Astrocyte (in vitro differentiated cells and primary cell): ENCODE measurements around the gene IFI27L1. TPM values are rescaled to one million over a fixed set of nuclear protein-coding genes. Genes with fewer than 3 reads are reported as not detected.
A peak's percentile ranks its signal among the peaks of the same experiment; 100 is the strongest.

Experiments
- DNase-seq: peaks from one replicate; pipeline ENCODE4 v3.0.0-alpha.2; 2010; ENCODE audit warnings: low read depth
- FAIRE-seq: peaks from 2 replicates; lab custom pipeline; 2011; peaks lifted over from hg19 to GRCh38; lab: Jason Lieb, UNC
- H2AFZ ChIP-seq: 2 replicates; pipeline ENCODE4 v1.6.0; 2012; ENCODE audit warnings: low read depth, low read length, inconsistent platforms
- H3K27ac ChIP-seq: 2 replicates; pipeline ENCODE4 v1.5.1; 2011; ENCODE audit warnings: low read depth, low read length, inconsistent platforms
- H3K27me3 ChIP-seq: 2 replicates; pipeline ENCODE4 v1.6.0; 2011; ENCODE audit warnings: low read length, inconsistent platforms; ENCODE audit not compliant: insufficient read depth
- H3K36me3 ChIP-seq: 2 replicates; pipeline ENCODE4 v1.5.1; 2011; ENCODE audit warnings: low read length, inconsistent platforms; ENCODE audit not compliant: insufficient read depth
- H3K4me1 ChIP-seq: 2 replicates; pipeline ENCODE4 v1.5.1; 2011; ENCODE audit warnings: low read length, inconsistent platforms; ENCODE audit not compliant: insufficient read depth
- H3K4me2 ChIP-seq: 2 replicates; pipeline ENCODE4 v1.6.0; 2012; ENCODE audit warnings: low read length, inconsistent platforms
- H3K4me3 ChIP-seq: 2 replicates; pipeline ENCODE4 v1.5.1; 2011; ENCODE audit warnings: low read depth, mild to moderate bottlenecking, low read length, inconsistent platforms; ENCODE audit not compliant: insufficient read depth
- H3K79me2 ChIP-seq: 2 replicates; pipeline ENCODE4 v1.6.0; 2012; ENCODE audit warnings: mild to moderate bottlenecking, low read length, inconsistent platforms; ENCODE audit not compliant: insufficient read depth
- H3K9ac ChIP-seq: 2 replicates; pipeline ENCODE4 v1.6.0; 2012; ENCODE audit warnings: mild to moderate bottlenecking, low read length, inconsistent platforms
- H3K9me3 ChIP-seq: 2 replicates; pipeline ENCODE4 v1.5.1; 2012; ENCODE audit warnings: low read depth, mild to moderate bottlenecking, low read length, inconsistent platforms; ENCODE audit not compliant: insufficient read depth
- H4K20me1 ChIP-seq: 2 replicates; pipeline ENCODE4 v1.6.0; 2012; ENCODE audit warnings: low read length, inconsistent platforms; ENCODE audit not compliant: insufficient read depth
- H3K27ac Mint-ChIP-seq: one replicate; pipeline ENCODE4 v1.8.0; 2021; ENCODE audit warnings: mild to moderate bottlenecking, mixed read lengths; ENCODE audit not compliant: unreplicated experiment
- H3K27me3 Mint-ChIP-seq: one replicate; pipeline ENCODE4 v1.8.0; 2021; ENCODE audit warnings: low read depth, mixed read lengths; ENCODE audit not compliant: unreplicated experiment
- H3K36me3 Mint-ChIP-seq: one replicate; pipeline ENCODE4 v1.8.0; 2021; ENCODE audit warnings: low read depth, mixed read lengths; ENCODE audit not compliant: unreplicated experiment
- H3K4me1 Mint-ChIP-seq: one replicate; pipeline ENCODE4 v1.8.0; 2021; ENCODE audit warnings: low read depth, mixed read lengths; ENCODE audit not compliant: unreplicated experiment
- H3K4me3 Mint-ChIP-seq: one replicate; pipeline ENCODE4 v1.8.0; 2021; ENCODE audit warnings: mild to moderate bottlenecking, moderate library complexity, mixed read lengths; ENCODE audit not compliant: unreplicated experiment
- H3K9me3 Mint-ChIP-seq: one replicate; pipeline ENCODE4 v1.8.0; 2021; ENCODE audit warnings: mild to moderate bottlenecking, mixed read lengths; ENCODE audit not compliant: unreplicated experiment
- EZH2 ChIP-seq: IDR thresholded peaks from 2 replicates; pipeline ENCODE4 v1.6.1; 2012; ENCODE audit warnings: mild to moderate bottlenecking, low read length, inconsistent platforms; ENCODE audit not compliant: insufficient read depth
- total RNA-seq: library from RNA; stranded (reverse); gene quantifications from 2 replicates; pipeline ENCODE4 v1.2.1, GENCODE V29; 2021
- TF ChIP-seq, protein P1 (sequence below): IDR thresholded peaks from 2 replicates; pipeline ENCODE4 v1.5.1; 2011; ENCODE audit warnings: low read depth, mild to moderate bottlenecking, inconsistent platforms, low read length, moderate library complexity; ENCODE audit not compliant: insufficient read depth

Gene IFI27L1
- total RNA-seq, 1 donor from 2014 or later, result 28.4 TPM

GRCh38 chr14:94097091-94097490, 16.0 kb downstream of the IFI27L1 start:
- Histone ChIP-seq H3K4me2 (no peak overlapping the region), H3K4me3 (no peak overlapping the region), H3K27me3 (no peaks in the 10 kb centered on the region), H4K20me1 (peaks cover 8% of the 10 kb centered on the region), H3K27ac (no peak overlapping the region), H3K4me1 (peaks cover 10% of the 10 kb centered on the region), H2AFZ (no peak overlapping the region), H3K9me3 (no peaks in the 10 kb centered on the region), H3K9ac (no peak overlapping the region), H3K79me2 (no peaks in the 10 kb centered on the region), H3K36me3 (no peaks in the 10 kb centered on the region)
- Mint-ChIP-seq H3K4me3 (no peak overlapping the region), H3K27ac (no peak overlapping the region), H3K27me3 (no peaks in the 10 kb centered on the region), H3K9me3 (no peaks in the 10 kb centered on the region), H3K36me3 (peaks cover 15% of the 10 kb centered on the region), H3K4me1 (peaks cover 14% of the 10 kb centered on the region)
- DNase-seq (no peak), FAIRE-seq (no peak)
- TF ChIP-seq EZH2, result no peak
- TF ChIP-seq, protein P1, sequence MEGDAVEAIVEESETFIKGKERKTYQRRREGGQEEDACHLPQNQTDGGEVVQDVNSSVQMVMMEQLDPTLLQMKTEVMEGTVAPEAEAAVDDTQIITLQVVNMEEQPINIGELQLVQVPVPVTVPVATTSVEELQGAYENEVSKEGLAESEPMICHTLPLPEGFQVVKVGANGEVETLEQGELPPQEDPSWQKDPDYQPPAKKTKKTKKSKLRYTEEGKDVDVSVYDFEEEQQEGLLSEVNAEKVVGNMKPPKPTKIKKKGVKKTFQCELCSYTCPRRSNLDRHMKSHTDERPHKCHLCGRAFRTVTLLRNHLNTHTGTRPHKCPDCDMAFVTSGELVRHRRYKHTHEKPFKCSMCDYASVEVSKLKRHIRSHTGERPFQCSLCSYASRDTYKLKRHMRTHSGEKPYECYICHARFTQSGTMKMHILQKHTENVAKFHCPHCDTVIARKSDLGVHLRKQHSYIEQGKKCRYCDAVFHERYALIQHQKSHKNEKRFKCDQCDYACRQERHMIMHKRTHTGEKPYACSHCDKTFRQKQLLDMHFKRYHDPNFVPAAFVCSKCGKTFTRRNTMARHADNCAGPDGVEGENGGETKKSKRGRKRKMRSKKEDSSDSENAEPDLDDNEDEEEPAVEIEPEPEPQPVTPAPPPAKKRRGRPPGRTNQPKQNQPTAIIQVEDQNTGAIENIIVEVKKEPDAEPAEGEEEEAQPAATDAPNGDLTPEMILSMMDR, result no peak

DNA sequence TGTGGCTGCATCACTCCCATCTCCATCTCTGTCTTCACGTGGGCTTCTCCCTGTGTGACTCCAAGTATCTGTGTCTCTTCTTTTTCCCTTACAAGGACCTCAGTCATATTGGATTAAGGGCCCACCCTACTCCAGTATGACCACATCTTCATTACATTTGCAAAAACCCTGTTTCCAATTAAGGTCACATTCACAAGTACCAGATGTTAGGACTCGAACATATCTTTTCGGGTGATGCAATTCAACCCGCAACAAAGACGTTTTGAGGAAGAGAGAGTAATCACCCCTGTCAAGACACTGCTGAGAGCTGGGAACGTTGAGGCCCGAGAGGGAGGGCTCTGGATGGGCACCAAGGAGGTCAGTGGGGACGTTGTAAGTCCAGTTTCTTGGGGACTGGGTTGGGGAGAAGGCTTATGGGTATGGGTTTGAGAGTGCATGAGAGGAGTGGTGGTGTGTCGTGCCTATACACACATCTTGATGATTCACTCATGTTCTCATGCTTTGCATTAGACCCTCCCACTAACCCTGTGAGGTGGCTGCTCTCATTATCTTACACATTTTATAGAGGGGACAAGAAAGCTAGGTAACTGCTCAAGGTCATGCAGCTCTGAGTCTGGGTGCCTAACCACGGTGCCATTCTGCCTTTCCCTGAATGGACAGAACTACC, 17.3 kb downstream of the IFI27L1 start:
- Mint-ChIP-seq H3K4me3 (no peak overlapping the region), H3K27ac (no peak overlapping the region), H3K36me3 (peaks cover 20% of the 10 kb centered on the region), H3K27me3 (no peaks in the 10 kb centered on the region), H3K9me3 (no peaks in the 10 kb centered on the region), H3K4me1 (peaks cover 14% of the 10 kb centered on the region)
- Histone ChIP-seq H3K9ac (no peak overlapping the region), H3K36me3 (no peaks in the 10 kb centered on the region), H3K4me3 (no peak overlapping the region), H3K79me2 (no peaks in the 10 kb centered on the region), H3K4me1 (peaks cover 10% of the 10 kb centered on the region), H3K27me3 (no peaks in the 10 kb centered on the region), H3K4me2 (no peak overlapping the region), H3K27ac (no peak overlapping the region), H3K9me3 (no peaks in the 10 kb centered on the region), H4K20me1 (peaks cover 8% of the 10 kb centered on the region), H2AFZ (no peak overlapping the region)
- FAIRE-seq (no peak), DNase-seq (no peak)
- TF ChIP-seq, protein P1, result no peak
- no peak for TF ChIP-seq EZH2

DNA sequence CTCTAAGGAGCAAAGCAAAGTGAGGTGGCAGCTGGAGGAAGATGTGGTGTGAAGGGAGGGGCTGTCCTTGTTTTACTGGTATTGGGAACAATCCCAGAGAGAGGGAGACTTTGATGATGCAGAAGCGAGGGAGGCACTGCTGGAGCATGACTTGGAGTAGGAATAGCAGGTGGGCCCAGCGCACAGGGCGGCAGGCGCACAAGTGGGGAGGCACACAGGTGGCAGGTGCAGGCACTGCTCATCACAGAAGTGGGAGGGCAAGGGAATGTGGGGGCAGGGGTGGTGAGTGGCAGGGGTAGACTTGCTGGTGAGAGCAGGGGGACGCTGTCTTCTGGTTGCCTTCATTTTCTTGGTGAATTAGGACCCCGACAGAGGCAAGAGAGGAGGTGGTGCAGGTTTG, 17.9 kb downstream of the IFI27L1 start:
- no peak overlapping the region for H3K4me3 Mint-ChIP-seq
- DNase-seq (no peak), FAIRE-seq (no peak)
- peaks cover 22% of the 10 kb centered on the region for H3K36me3 Mint-ChIP-seq
- H3K4me2 ChIP-seq, result no peak overlapping the region
- H3K27me3 Mint-ChIP-seq, result no peaks in the 10 kb centered on the region
- peak overlapping the region; percentile 36 for H3K27ac Mint-ChIP-seq
- peaks cover 18% of the 10 kb centered on the region for H3K4me1 Mint-ChIP-seq
- H3K27me3 ChIP-seq, result no peaks in the 10 kb centered on the region
- H3K4me1 ChIP-seq, result peaks cover 10% of the 10 kb centered on the region
- no peaks in the 10 kb centered on the region for H3K9me3 Mint-ChIP-seq
- H3K4me3 ChIP-seq, result no peak overlapping the region
- no peak overlapping the region for H3K27ac ChIP-seq
- no peak for TF ChIP-seq EZH2
- TF ChIP-seq, protein P1, result no peak
- H4K20me1 ChIP-seq, result peaks cover 8% of the 10 kb centered on the region
- no peaks in the 10 kb centered on the region for H3K79me2 ChIP-seq
- no peak overlapping the region for H2AFZ ChIP-seq
- H3K9me3 ChIP-seq, result no peaks in the 10 kb centered on the region
- H3K36me3 ChIP-seq, result no peaks in the 10 kb centered on the region
- H3K9ac ChIP-seq, result no peak overlapping the region
